Stimulated activated CD4-positive, alpha-beta T cell treated with anti-CD3 and anti-CD28 coated beads, TNF-alpha, amount 100 ng/mL, for 1 hour (primary cell): ENCODE measurements around the gene CACNA1D.

ENCODE experiments used
- DNase-seq, 3 donors: peaks; one replicate each; pipeline ENCODE4 v3.0.0-alpha.2; 2020; ENCODE audit warnings: low read depth in 3 of 3, low spot score in 1 of 3

CACNA1D gene

DNA sequence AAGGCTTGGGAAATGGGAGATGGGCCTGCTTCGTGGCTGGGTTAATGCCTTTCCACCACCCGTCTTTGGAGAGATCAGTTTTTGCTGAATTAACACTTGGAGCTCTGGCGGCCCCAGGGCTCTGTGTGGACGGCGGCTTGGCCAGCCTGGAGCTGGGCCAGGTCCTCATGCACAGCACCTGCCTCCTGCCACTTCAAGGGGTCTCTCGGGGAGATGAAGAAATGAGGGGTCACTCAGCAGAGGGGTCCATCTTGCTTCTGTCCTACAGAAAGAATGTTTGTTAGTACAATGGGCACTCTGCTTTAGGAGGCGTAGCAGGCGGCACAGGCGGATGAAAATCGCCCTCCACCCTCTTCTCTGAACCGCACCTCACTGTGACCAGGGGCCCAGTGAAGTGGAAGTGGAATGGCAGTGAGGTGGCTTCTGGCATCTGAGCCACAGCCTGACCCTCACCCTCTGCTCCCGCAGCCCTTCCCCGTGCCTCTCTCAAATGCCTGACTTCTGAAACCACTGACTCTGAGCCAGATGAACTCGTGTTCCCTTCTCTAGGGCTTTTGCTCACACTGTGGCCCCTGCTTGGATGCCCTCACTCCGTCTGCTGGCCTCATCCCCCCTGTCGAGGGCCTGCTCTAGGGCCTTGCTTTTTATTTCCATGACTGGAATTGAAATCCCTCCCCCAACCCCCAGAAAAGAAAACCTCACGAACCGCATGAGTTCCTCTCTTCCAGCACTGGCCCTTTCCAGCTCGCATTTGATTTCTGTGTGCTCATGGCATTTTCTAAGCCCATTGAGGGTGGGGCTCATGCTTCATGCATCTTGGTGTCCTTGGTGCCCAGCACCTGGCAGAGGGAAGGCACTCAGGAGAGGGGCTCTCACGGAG, 309.6 kb downstream of the CACNA1D start:
- no peak for DNase-seq

DNA sequence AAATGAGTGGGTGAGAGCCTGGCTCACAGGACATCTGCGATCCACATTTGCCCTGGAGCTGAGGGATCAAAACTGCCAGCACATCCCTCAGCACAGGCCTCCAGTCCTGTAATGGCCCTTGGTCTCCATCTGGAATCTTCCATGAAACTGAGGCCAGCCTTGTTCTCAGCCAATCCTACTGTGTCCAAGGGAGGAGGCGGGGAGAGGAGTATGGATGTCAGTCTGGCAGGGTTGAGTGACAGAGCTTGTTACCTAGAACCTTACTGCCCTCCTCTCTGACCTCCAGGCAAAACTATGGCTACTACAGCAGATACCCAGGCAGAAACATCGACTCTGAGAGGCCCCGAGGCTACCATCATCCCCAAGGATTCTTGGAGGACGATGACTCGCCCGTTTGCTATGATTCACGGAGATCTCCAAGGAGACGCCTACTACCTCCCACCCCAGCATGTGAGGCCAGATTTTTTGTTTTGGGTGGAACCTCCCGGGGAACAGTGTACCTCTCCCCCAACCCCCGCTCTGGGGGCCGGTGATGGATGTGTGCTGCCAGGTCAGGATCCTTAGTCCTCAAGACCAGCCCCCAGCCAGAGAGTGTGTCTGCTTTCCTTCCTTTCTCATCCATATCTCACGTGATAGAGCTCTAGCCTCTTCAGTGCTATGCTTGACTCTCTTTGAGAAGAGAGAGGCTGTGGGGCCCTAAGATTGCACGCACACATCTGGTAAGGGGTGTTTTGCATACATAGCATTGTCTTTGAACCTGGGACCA, 310.5 kb downstream of the CACNA1D start:
- DNase-seq = no peak

DNA sequence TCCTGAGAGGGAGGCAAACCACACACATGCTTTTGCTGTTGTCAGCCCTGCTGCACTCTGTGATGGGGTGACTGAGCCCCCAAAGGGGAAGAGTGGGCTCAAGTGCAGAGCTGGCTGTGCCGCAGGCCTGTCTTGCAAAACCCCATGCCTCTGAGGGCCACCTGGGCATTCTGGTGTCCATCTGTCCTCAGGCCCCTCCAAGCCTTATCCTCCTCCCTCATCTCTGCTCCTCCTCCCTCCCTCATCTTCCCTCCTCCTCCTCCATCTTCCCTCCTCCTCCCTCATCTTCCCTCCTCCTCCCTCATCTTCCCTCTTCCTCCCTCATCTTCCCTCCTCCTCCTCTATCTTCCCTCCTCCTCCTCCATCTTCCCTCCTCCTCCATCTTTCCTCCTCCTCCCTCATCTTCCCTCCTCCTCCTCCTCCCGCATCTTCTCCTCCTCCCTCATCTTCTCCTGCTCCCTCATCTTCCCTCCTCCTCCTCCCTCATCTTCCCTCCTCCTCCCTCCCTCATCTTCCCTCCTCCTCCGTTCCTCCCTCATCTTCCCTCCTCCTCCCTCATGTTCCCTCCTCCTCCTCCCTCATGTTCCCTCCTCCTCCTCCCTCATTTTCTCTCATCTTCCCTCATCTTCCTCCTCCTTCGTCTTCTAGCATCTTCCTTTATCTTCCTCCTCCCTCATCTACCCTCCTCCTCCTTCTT, 311.2 kb downstream of the CACNA1D start:
- DNase-seq = no peak

DNA sequence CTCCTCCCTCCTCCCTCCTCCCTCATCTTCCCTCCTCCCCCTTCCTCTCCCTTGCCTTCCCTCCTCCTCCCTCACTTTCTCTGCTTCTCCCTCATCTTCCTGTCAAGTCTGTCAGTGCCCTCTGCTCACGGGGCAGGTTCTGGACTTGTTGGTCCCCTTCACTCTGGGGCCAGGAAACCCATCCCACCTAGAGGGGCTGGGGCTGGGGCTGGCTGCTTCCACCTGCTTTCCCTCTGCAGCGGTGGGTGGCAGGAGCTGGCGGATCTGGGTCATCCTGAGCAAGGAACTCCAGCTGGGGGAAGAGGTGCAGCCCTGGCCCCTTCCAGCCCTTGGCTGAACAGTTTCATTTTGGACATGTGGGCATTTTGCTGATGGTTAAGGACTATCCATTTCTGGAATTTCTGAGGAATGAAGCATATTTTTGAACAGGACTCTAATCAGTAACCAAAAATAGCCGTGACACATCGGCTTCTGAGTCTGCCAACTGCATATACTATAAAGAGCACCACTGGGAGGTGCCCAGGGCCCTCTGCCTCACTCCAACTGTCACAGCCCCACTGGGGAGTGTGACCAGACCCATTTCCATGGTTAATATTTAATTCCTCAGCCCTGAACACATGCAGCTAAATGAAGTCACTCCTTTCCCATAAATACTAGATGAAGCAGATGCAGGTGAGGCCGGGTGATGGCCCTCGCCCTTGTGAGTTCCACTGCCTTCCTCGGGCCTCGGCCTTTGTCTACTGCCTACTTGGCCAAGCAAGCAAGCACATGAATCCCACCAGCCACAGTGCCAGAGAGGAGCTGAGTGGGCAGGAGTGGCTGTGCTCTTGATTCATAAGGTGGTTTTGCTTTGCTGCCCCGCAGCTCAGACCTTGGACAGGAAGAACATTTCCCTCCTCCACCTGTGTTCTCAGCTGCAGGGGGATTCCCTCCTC, 312.0 kb downstream of the CACNA1D start:
- no peak for DNase-seq

DNA sequence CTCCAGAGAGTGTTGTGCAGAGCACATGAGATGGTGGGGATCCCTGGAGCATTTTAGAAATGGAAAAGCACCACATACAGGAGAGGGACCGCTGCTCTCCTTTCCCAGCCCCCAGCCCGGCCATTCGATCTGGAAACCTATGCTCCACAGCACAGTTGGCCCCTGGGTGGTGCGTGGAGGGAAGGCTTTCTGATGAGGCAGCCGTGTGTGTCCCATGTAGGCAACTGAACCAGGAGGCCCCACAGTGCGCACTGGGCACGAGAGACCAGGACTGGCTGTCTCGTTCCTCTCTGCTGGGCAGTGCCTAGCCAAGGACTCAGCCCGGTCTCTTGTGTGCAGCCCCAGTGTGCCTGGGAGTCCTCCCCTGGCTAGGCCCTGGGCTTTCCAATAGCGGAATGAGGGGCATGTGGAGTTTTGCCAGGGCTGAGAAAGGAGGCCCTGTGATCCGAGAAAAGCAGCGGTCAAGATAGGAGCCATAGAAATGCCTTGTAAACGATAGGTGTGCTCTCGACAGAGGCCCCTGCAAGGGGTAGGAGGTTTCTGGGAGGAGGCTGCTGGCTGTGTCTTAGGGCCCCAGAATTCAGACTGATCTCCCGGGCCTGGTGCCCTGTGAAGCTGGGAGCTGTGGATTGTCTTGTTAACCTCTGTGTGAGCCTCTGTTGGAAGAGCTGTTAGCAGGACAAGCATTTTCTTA, 312.9 kb downstream of the CACNA1D start:
- no peak for DNase-seq

DNA sequence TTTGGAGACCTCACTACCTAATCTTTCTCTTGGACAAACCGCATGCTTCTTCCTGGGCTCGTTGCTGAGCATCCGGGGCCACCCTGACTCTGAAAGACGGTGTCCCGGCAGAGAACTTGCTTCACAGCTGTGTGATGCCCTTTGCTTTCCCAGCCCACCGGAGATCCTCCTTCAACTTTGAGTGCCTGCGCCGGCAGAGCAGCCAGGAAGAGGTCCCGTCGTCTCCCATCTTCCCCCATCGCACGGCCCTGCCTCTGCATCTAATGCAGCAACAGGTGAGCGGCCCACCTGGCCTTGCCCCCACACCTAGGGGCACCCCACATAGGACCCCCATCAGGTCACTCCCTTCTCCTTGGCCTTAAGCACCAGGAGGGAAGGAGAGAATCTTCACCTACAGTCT, 314.1 kb downstream of the CACNA1D start:
- DNase-seq = no peak

DNA sequence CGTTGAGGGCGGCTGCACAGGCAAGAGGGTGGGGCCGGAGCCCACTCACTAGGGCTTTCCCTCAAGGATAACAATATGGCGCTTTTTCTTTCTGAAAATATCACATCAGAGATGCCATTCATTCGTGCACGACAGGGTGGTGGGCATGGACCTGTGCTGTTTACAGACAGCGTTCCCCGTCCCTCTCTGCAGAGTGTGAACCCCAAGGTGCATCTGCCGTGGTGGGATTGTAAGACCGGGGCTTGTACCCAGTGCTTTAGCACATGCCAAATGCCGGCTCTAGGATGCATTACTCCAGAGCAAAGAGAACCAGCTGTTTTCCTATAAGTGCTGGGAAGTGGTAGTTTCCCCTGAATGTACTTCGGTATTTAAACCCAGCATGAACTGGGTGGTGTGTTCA, 314.9 kb downstream of the CACNA1D start:
- DNase-seq = no peak

DNA sequence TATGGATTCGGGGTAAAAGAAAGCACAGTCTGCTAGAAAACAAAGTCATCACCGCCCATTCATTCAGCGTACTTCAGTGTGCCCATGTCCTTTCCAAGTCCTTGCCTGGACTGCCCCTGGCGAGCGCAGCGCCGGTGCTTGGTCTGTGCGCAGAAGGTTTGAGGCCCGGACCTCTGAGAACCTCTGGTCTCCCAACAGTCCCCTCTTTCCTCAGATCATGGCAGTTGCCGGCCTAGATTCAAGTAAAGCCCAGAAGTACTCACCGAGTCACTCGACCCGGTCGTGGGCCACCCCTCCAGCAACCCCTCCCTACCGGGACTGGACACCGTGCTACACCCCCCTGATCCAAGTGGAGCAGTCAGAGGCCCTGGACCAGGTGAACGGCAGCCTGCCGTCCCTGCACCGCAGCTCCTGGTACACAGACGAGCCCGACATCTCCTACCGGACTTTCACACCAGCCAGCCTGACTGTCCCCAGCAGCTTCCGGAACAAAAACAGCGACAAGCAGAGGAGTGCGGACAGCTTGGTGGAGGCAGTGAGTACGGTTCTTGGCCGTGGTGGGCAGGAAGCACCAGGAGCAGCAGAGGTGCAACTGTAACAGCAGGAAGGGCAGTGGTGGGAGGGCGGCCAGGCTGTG, 315.5 kb downstream of the CACNA1D start:
- DNase-seq = no peak

DNA sequence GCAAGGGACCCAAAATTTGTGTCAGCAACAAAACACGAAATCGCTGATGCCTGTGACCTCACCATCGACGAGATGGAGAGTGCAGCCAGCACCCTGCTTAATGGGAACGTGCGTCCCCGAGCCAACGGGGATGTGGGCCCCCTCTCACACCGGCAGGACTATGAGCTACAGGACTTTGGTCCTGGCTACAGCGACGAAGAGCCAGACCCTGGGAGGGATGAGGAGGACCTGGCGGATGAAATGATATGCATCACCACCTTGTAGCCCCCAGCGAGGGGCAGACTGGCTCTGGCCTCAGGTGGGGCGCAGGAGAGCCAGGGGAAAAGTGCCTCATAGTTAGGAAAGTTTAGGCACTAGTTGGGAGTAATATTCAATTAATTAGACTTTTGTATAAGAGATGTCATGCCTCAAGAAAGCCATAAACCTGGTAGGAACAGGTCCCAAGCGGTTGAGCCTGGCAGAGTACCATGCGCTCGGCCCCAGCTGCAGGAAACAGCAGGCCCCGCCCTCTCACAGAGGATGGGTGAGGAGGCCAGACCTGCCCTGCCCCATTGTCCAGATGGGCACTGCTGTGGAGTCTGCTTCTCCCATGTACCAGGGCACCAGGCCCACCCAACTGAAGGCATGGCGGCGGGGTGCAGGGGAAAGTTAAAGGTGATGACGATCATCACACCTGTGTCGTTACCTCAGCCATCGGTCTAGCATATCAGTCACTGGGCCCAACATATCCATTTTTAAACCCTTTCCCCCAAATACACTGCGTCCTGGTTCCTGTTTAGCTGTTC, 316.9 kb downstream of the CACNA1D start:
- DNase-seq = no peak

DNA sequence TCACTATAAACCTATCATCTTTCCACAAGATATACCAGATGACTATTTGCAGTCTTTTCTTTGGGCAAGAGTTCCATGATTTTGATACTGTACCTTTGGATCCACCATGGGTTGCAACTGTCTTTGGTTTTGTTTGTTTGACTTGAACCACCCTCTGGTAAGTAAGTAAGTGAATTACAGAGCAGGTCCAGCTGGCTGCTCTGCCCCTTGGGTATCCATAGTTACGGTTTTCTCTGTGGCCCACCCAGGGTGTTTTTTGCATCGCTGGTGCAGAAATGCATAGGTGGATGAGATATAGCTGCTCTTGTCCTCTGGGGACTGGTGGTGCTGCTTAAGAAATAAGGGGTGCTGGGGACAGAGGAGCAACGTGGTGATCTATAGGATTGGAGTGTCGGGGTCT, 318.0 kb downstream of the CACNA1D start:
- DNase-seq = no peak

DNA sequence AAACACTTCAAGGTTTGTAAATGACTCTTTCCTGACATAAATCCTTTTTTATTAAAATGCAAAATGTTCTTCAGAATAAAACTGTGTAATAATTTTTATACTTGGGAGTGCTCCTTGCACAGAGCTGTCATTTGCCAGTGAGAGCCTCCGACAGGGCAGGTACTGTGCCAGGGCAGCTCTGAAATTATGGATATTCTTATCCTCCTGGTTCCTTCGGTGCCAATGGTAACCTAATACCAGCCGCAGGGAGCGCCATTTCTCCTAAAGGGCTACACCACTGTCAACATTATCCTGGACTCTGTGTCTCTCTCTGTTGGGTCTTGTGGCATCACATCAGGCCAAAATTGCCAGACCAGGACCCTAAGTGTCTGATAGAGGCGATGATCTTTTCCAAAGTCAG, 318.8 kb downstream of the CACNA1D start:
- DNase-seq = no peak

DNA sequence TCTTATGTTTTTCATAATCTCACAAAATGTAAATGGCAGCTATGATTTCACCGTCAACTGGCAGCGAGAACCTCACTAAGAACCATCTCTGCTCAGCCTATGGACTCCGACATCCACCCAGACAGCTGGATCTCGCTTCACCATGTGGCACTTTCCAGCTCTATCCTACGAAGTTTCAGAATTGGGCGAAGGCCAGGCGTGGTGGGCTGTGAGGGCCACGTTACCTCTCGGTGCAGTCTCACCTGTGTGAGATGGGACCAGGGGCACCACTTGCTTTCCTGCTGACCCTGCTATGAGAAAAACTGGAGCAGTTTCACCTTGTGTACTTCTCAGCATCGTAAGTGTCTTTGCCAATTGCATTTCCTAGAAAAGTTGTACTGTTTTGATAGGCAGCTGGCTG, 319.5 kb downstream of the CACNA1D start:
- DNase-seq = no peak

DNA sequence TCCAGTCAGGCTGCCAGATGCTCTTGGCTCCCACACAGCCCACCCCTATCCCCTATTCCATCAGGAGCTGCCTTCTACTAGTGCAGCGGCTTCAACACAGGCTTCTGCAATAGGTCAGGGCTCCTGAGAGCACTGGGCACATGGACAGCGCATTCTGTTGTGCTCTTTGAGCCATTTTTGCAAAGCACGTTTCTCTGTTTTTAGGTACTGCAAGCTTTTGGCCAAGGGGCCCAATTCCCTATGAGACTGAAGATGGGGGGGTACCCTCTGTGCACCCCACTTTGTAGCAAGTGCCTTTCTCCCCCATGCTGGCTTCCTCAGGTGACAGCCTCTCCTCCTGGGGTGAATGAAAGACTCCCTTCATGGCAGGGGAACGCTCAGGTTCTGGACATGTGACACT, 320.7 kb downstream of the CACNA1D start:
- DNase-seq = no peak

DNA sequence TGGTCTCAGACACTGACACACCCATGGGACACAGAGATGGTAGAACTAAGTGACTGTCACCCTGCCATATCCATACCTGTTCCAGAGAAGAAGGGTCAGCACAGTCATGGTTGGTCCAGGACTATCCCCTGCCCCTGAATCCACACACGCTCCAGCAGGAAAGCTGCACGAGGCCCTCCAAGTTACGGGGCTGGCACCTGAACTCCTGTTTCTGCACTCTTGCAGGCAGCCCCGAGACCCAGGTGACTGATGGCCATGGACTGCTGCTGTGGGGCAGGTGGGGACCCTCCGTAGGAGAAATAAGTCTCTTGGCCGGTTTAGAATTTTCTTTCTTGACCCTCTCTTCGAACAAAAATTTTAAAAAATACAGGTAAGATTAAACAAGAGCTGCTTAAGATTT, 321.2 kb downstream of the CACNA1D start:
- DNase-seq = no peak

DNA sequence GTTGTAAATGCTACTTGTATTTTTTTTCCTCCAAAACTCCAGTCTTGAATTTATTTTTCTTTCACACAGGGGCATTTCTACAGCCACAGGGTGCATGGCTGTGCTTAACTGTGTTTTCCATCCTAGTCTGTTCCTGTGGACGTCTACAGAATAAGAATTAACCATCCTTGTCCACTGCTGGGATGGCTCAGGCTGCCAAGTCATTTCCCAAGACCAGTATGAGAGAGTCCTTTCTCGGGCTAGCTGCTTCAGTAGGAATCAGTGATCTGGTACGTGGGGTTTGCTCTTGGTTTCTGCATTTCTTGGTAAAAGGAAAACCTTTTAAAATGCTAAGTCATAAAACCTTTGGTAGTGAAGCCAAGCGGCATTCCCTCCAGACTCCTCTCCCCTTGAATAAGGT, 322.0 kb downstream of the CACNA1D start:
- DNase-seq = no peak

DNA sequence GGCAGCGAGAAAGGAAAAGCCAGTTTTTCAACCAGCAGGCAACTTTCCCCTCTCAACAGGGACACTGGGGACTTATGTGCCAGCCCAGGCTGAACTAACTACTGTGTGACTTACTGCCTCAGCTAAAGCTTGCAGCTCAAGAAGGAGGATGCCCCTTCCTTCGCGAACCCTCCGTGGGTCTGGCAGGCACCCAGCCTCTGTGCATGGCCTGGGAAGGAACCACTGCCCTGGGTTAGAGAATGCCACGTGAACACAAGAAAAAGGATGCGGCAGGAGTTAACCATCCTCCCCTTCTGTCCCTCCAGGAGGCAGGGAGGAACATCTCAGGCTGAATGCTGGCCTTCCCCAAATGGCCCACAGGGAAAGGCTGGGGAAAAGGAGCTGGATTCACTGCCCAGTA, 322.8 kb downstream of the CACNA1D start:
- DNase-seq = no peak

DNA sequence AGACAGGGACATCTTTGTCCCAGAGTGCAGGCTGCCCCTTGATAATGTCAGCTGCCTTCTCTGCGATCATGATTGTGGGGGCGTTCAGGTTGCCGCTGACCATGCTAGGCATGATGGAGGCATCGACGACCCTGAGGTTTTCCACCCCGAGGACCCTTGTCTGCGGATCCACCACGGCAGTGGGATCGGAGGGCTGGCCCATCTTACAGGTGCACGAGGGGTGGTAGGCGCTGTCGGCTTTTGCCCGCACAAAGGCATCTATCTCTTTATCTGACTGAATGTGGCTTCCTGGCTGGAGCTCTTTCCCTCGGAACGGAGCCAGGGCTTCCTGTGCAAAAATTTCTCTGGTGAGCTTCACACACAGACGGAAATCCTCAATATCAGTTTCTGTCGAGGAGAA, 323.4 kb downstream of the CACNA1D start:
- no peak for DNase-seq

DNA sequence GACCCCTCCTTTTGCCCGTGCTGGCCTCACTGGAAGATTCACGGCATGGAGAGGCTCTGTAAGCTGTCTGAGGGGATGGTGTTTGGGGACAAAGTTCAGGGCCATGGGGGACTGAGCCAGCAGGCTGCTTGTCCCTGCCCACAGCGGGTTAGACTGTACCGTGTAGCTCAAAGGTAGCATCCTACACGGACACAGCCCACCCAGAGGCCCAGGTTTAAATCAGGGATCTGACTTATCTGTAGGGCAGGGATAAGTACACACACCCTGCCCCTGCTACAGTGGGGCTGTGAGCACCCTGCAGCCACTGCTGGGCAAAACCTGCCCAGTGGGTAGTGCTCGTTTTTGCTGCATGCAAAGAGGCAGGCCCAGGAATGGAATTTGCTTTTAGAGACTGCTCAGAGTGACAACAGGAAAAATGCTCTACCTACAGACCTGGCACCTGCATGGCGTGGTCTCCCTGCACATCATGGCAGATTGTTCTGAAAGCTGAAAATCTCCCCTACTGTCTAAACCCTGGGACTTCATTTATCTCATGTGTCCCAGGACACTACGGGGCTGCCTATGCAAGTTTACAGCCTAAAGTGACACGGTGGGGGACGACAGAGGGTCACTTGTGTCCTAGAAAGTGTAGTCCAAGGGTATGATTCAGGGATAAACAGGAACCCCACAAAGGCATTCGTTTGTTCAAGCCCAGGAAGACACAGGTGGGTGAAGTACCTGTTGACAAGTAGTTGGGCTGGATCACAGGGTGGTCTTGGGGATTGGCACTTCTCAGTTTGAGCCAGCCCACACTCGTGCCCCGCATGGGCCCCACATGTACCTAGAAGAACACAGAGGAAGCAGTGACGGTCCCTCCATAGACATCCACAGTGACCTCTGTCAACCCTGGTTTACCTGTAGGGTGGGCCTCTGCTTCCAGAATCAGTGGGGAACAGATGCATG, 324.1 kb downstream of the CACNA1D start:
- no peak for DNase-seq
